Measurements from ENCODE around the gene COA6. TPM values are rescaled to one million over a fixed set of nuclear protein-coding genes. Genes with fewer than 3 reads are reported as not detected.

The COA6 gene
- total and polyA plus RNA-seq, 2 of the 13 experiments (the other 11 are each of a cell fraction or from before 2014, with no cell fraction given) = 32.4 to 104 TPM

DNA sequence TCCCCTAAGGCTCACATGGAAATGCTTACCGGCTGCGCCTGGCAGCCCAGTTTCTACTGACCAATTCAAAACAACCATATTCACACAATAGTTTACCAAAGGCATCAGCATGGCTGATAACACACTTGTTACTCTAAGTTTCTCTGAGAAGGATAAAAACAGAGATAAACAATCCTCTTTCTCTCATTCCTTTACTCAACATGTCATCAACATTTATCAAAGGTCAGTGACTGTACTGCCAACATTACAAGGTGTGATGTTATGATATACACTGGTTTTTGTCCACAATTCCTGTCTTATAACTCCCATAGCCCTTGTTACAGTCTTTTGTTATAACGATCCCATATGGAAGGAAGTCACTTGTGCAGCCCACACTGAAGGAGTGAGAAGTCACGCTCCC is 33.6 kb downstream of the COA6 start (continued):
- TF ChIP-seq ZNF331 (CRISPR knock-in tag; IDR thresholded peaks at IDR 0.05) (no peak), BHLHE40 (IDR thresholded peaks at IDR 0.05; ENCODE audit: low read length) (no peak), SCMH1 (CRISPR knock-in tag; IDR thresholded peaks at IDR 0.05; ENCODE audit: borderline replicate concordance) (no peak), MIXL1 (CRISPR knock-in tag; IDR thresholded peaks at IDR 0.05) (no peak), SIN3B (IDR thresholded peaks at IDR 0.05; ENCODE audit: low read length) (no peak), ZMYM3 (CRISPR knock-in tag; IDR thresholded peaks at IDR 0.05) (no peak)
- TF ChIP-seq, protein P1, sequence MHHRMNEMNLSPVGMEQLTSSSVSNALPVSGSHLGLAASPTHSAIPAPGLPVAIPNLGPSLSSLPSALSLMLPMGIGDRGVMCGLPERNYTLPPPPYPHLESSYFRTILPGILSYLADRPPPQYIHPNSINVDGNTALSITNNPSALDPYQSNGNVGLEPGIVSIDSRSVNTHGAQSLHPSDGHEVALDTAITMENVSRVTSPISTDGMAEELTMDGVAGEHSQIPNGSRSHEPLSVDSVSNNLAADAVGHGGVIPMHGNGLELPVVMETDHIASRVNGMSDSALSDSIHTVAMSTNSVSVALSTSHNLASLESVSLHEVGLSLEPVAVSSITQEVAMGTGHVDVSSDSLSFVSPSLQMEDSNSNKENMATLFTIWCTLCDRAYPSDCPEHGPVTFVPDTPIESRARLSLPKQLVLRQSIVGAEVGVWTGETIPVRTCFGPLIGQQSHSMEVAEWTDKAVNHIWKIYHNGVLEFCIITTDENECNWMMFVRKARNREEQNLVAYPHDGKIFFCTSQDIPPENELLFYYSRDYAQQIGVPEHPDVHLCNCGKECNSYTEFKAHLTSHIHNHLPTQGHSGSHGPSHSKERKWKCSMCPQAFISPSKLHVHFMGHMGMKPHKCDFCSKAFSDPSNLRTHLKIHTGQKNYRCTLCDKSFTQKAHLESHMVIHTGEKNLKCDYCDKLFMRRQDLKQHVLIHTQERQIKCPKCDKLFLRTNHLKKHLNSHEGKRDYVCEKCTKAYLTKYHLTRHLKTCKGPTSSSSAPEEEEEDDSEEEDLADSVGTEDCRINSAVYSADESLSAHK (CRISPR knock-in tag; IDR thresholded peaks at IDR 0.05; ENCODE audit: borderline replicate concordance) = no peak

DNA sequence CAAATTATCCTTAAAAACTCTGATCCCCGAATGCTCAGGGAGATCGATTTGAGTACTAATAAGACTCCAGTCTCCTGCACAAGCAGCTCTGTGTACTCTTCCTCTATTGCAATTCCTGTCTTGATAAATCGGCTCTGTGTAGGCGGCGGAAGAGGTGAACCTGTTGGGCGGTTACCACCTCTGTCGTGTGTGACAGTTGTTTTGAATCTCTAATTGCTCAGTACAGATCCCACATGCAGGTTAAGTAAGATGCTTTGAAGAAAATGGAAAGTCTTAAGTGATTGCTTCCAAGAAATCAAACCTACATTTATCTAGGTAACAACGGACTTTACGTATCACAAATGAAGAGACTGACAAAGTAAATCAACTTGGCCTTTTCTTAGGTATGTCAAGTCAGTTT is 35.5 kb downstream of the COA6 start:
- intact Hi-C loops (cut with micrococcal nuclease; ENCODE audit: unreplicated experiment) = no loop called here
- H3K4me1 ChIP-seq (ENCODE audit: insufficient read depth, low read length) = no peaks in the 10 kb centered on the region
- TSS peak; percentile 41 for BruUV-seq (replicated peaks)
- H3K9ac ChIP-seq (ENCODE audit: insufficient read depth, low read depth, low read length) = no peak overlapping the region
- TF ChIP-seq, protein P2, sequence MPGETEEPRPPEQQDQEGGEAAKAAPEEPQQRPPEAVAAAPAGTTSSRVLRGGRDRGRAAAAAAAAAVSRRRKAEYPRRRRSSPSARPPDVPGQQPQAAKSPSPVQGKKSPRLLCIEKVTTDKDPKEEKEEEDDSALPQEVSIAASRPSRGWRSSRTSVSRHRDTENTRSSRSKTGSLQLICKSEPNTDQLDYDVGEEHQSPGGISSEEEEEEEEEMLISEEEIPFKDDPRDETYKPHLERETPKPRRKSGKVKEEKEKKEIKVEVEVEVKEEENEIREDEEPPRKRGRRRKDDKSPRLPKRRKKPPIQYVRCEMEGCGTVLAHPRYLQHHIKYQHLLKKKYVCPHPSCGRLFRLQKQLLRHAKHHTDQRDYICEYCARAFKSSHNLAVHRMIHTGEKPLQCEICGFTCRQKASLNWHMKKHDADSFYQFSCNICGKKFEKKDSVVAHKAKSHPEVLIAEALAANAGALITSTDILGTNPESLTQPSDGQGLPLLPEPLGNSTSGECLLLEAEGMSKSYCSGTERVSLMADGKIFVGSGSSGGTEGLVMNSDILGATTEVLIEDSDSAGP (CRISPR knock-in tag; IDR thresholded peaks at IDR 0.05; ENCODE audit: borderline replicate concordance) = no peak
- CTCF ChIA-PET (ENCODE audit: low intra/inter-chr PET ratio, low total read pairs) = no interaction called here
- WGBS (ENCODE audit: low lambda C conversion rate) = 97% methylated on average over 9 of the region's 9 CpGs
- H3K79me2 ChIP-seq (ENCODE audit: insufficient read depth, low read length) = no peaks in the 10 kb centered on the region
- H2AFZ ChIP-seq (ENCODE audit: low read length) = no peak overlapping the region
- H3K4me2 ChIP-seq (ENCODE audit: low read depth, low read length) = no peak overlapping the region
- H3K27me3 ChIP-seq (ENCODE audit: control insufficient read depth in 1 of 2, insufficient read depth in 2 of 2, low read length in 2 of 2) = no peaks in the 10 kb centered on the region; a peak in 1 of 5 replicates
- in situ Hi-C loops (cut with HindIII; ENCODE audit: extremely low pct_ligation_motif_present, low pct_unique_long_range_greater_than_20kb) = no loop called here
- FAIRE-seq (no peak), ATAC-seq (no peak), DNase-seq (ENCODE audit: low spot score) (no peak)
- H3K9me3 ChIP-seq (ENCODE audit: low read length) = no peaks in the 10 kb centered on the region
- no peaks in the 10 kb centered on the region; the same call in 1 of the 2 replicates for H4K20me1 ChIP-seq (ENCODE audit: insufficient read depth, low read length)
- POLR2A ChIA-PET = no interaction called here
- H3K27ac ChIP-seq (ENCODE audit: extremely low read length, insufficient read depth, low read length) = no peak overlapping the region
- no peak overlapping the region for H3K4me3 ChIP-seq (replicated peaks in 1 of 3; ENCODE audit: insufficient read depth in 1 of 3, low read depth in 2 of 3, low read length in 3 of 3)
- H3K36me3 ChIP-seq (replicated peaks in 1 of 2; ENCODE audit: control insufficient read depth in 1 of 2, insufficient read depth in 2 of 2, low read length in 2 of 2) = peaks cover 5 to 35% of the 10 kb centered on the region in 2 experiments; a peak in 4 of 5 replicates

Data from HepG2 (cell line).